ENCODE data around the gene NAV3. TPM values are rescaled to one million over a fixed set of nuclear protein-coding genes. Genes with fewer than 3 reads are reported as not detected.
A peak's percentile ranks its signal among the peaks of the same experiment; 100 is the strongest.

The NAV3 gene
- total RNA-seq, 1 donor from 2014 or later, result 11.4 TPM

GRCh38 chr12:78118486-78118885 is 287.8 kb downstream of the NAV3 start:
- Mint-ChIP-seq H3K27ac (no peak overlapping the region), H3K36me3 (peaks cover 3% of the 10 kb centered on the region), H3K27me3 (ENCODE audit: insufficient read depth, low read depth) (no peaks in the 10 kb centered on the region), H3K4me3 (no peak overlapping the region), H3K9me3 (peaks cover 9% of the 10 kb centered on the region), H3K4me1 (no peaks in the 10 kb centered on the region)
- no peak for DNase-seq (ENCODE audit: low spot score)
- Histone ChIP-seq H2AFZ (replicated peaks) (peak overlapping the region; percentile 75), H4K20me1 (ENCODE audit: low read depth) (no peaks in the 10 kb centered on the region), H3K9ac (no peak overlapping the region), H3K36me3 (no peaks in the 10 kb centered on the region), H3K4me3 (no peak overlapping the region), H3K9me3 (ENCODE audit: low read depth) (no peaks in the 10 kb centered on the region), H3K27ac (no peak overlapping the region), H3K4me1 (no peaks in the 10 kb centered on the region), H3F3A (ENCODE audit: low read depth) (no peaks in the 10 kb centered on the region), H3K4me2 (no peak overlapping the region), H3K79me2 (ENCODE audit: low read depth) (no peaks in the 10 kb centered on the region), H3K27me3 (no peaks in the 10 kb centered on the region)
- TF ChIP-seq EZH2phosphoT487 (IDR thresholded peaks at IDR 0.05) (no peak), CTCF (IDR thresholded peaks at IDR 0.05) (no peak), EZH2 (IDR thresholded peaks at IDR 0.05) (no peak)

- Histone ChIP-seq H3K27ac (no peak overlapping the region), H3K9ac (no peak overlapping the region), H3F3A (ENCODE audit: low read depth) (no peaks in the 10 kb centered on the region), H3K27me3 (no peaks in the 10 kb centered on the region), H3K9me3 (ENCODE audit: low read depth) (no peaks in the 10 kb centered on the region), H3K4me1 (no peaks in the 10 kb centered on the region), H2AFZ (replicated peaks) (no peak overlapping the region), H3K4me3 (no peak overlapping the region), H3K4me2 (no peak overlapping the region), H3K79me2 (ENCODE audit: low read depth) (no peaks in the 10 kb centered on the region), H3K36me3 (no peaks in the 10 kb centered on the region), H4K20me1 (ENCODE audit: low read depth) (no peaks in the 10 kb centered on the region)
- Mint-ChIP-seq H3K27ac (no peak overlapping the region), H3K9me3 (no peaks in the 10 kb centered on the region), H3K4me1 (no peaks in the 10 kb centered on the region), H3K27me3 (ENCODE audit: insufficient read depth, low read depth) (no peaks in the 10 kb centered on the region), H3K36me3 (no peaks in the 10 kb centered on the region), H3K4me3 (no peak overlapping the region)
- no peak for TF ChIP-seq EZH2 (IDR thresholded peaks at IDR 0.05)
- no peak for TF ChIP-seq EZH2phosphoT487 (IDR thresholded peaks at IDR 0.05)
- no peak for TF ChIP-seq CTCF (IDR thresholded peaks at IDR 0.05)
- no peak for DNase-seq (ENCODE audit: low spot score)
Observed at GRCh38 chr12:78119351-78119918, 288.7 kb downstream of the NAV3 start.

- Histone ChIP-seq H3K79me2 (ENCODE audit: low read depth) (no peaks in the 10 kb centered on the region), H3K27ac (no peak overlapping the region), H2AFZ (replicated peaks) (no peak overlapping the region), H3K27me3 (no peaks in the 10 kb centered on the region), H3K9me3 (ENCODE audit: low read depth) (no peaks in the 10 kb centered on the region), H3K4me1 (no peaks in the 10 kb centered on the region), H4K20me1 (ENCODE audit: low read depth) (no peaks in the 10 kb centered on the region), H3K4me3 (no peak overlapping the region), H3K36me3 (no peaks in the 10 kb centered on the region), H3F3A (ENCODE audit: low read depth) (no peaks in the 10 kb centered on the region), H3K9ac (no peak overlapping the region), H3K4me2 (no peak overlapping the region)
- Mint-ChIP-seq H3K4me3 (no peak overlapping the region), H3K9me3 (no peaks in the 10 kb centered on the region), H3K36me3 (no peaks in the 10 kb centered on the region), H3K4me1 (no peaks in the 10 kb centered on the region), H3K27ac (no peak overlapping the region), H3K27me3 (ENCODE audit: insufficient read depth, low read depth) (no peaks in the 10 kb centered on the region)
- DNase-seq (ENCODE audit: low spot score), result no peak
- no peak for TF ChIP-seq EZH2 (IDR thresholded peaks at IDR 0.05)
- no peak for TF ChIP-seq CTCF (IDR thresholded peaks at IDR 0.05)
- no peak for TF ChIP-seq EZH2phosphoT487 (IDR thresholded peaks at IDR 0.05)
Observed at GRCh38 chr12:78120306-78120705, 289.6 kb downstream of the NAV3 start.

Measured in neural progenitor cell (in vitro differentiated cells).